K562 (cell line): Measurements from ENCODE around the gene NOTO. TPM values are rescaled to one million over a fixed set of nuclear protein-coding genes. Genes with fewer than 3 reads are reported as not detected.

Source experiments
- ATAC-seq: fragments of 200-7000 bp; cut with Tn5 transposase; 3 replicates; pipeline ENCODE4 v1.9.1; 2020; ENCODE audit warnings: moderate library complexity
- BruUV-seq: library from RNA; stranded (reverse); fragments of 400-500 nt; replicated peaks from 2 replicates; lab custom pipeline; 2021; lab: Mats Ljungman, UMichigan
- CTCF ChIA-PET: fragments of 300-600 bp; formaldehyde crosslinking; extraction: SDS; loops from one replicate; lab custom pipeline; 2021; ENCODE audit warnings: low intra/inter-chr PET ratio; lab: Yijun Ruan, JAX
- POLR2A ChIA-PET: fragments of 300-600, 350-650 bp; sonication (Branson Sonifier 250); formaldehyde crosslinking; extraction: SDS; loops from one replicate; lab custom pipeline; 2021; ENCODE audit warnings: antibody characterized with exemption, inconsistent platforms; lab: Yijun Ruan, JAX
- DNase-seq, 4 experiments: peaks; one replicate each; pipeline versions ENCODE4 v3.0.0 to v3.0.0-alpha.2; 2011 to 2018; ENCODE audit warnings: low spot score in 3 of 4, mixed read lengths in 3 of 4; ENCODE audit errors: extremely low read depth in 1 of 4
- FAIRE-seq: peaks from 2 replicates; lab custom pipeline; 2011; peaks lifted over from hg19 to GRCh38; lab: Jason Lieb, UNC
- H2AFZ ChIP-seq: 2 replicates; pipeline ENCODE4 v1.6.0; 2011; ENCODE audit warnings: low read depth, low read length, control low read depth, inconsistent platforms
- H3K27ac ChIP-seq: fragments of 200-600 bp; 3 replicates; pipeline ENCODE4 v1.8.0; 2011; ENCODE audit warnings: low read depth, mild to moderate bottlenecking, control low read depth, inconsistent platforms, low read length, moderate library complexity, mixed read lengths; ENCODE audit errors: extremely low read depth
- H3K27me3 ChIP-seq, 2 experiments: fragments of 300-600 bp in 1 of 2; 2 replicates in 1 of 2; 3 replicates in 1 of 2; pipeline versions ENCODE4 v1.6.0 to v1.8.0; 2011; ENCODE audit warnings: inconsistent platforms in 2 of 2, low read length in 2 of 2, mild to moderate bottlenecking in 1 of 2, mixed read lengths in 1 of 2, moderate library complexity in 1 of 2; ENCODE audit not compliant: control insufficient read depth in 2 of 2, insufficient read depth in 2 of 2
- H3K36me3 ChIP-seq: fragments of 300-600 bp; 3 replicates; pipeline ENCODE4 v1.8.0; 2011; ENCODE audit warnings: mild to moderate bottlenecking, low read length, inconsistent platforms; ENCODE audit not compliant: control insufficient read depth, insufficient read depth
- H3K4me1 ChIP-seq, 2 experiments: fragments of 200-600 bp in 1 of 2; replicated peaks in 1 of 2; 2 replicates in 1 of 2; 3 replicates in 1 of 2; pipeline versions ENCODE4 v1.5.1 to v1.8.0; 2011; ENCODE audit warnings: inconsistent platforms in 2 of 2, low read length in 2 of 2, mild to moderate bottlenecking in 1 of 2, mixed read lengths in 1 of 2, moderate library complexity in 1 of 2; ENCODE audit not compliant: control insufficient read depth in 2 of 2, insufficient read depth in 2 of 2
- H3K4me2 ChIP-seq: 2 replicates; pipeline ENCODE4 v1.6.1; 2011; ENCODE audit warnings: low read length, control low read depth, inconsistent platforms, mixed read lengths; ENCODE audit not compliant: insufficient read depth
- H3K4me3 ChIP-seq: fragments of 200-600 bp; sonication (generic), shearing (Covaris generic); 2 replicates; pipeline ENCODE4 v1.5.1; 2016; ENCODE audit warnings: control low read depth, inconsistent platforms
- H3K79me2 ChIP-seq: fragments of 200-600 bp; 3 replicates; pipeline ENCODE4 v1.8.0; 2011; ENCODE audit warnings: low read length, inconsistent platforms; ENCODE audit not compliant: control insufficient read depth, insufficient read depth
- H3K9ac ChIP-seq, 2 experiments: 2 replicates each; pipeline versions ENCODE4 v1.6.0 to v1.6.1; 2011; ENCODE audit warnings: low read depth in 2 of 2, low read length in 2 of 2, control low read depth in 1 of 2, inconsistent platforms in 1 of 2, mild to moderate bottlenecking in 1 of 2, mixed read lengths in 1 of 2; ENCODE audit not compliant: insufficient read depth in 1 of 2
- H3K9me1 ChIP-seq: one replicate; pipeline ENCODE4 v1.6.0; 2011; ENCODE audit warnings: inconsistent platforms, mild to moderate bottlenecking, low read length, moderate library complexity; ENCODE audit not compliant: control insufficient read depth, insufficient read depth
- H3K9me3 ChIP-seq: replicated peaks from 2 replicates; pipeline ENCODE4 v1.5.1; 2011; ENCODE audit warnings: low read depth, low read length, inconsistent platforms; ENCODE audit not compliant: control insufficient read depth, insufficient read depth
- H4K20me1 ChIP-seq: replicated peaks from 2 replicates; pipeline ENCODE4 v1.6.1; 2011; ENCODE audit warnings: low read length, inconsistent platforms, mixed read lengths; ENCODE audit not compliant: control insufficient read depth, insufficient read depth
- C11orf30 ChIP-seq: fragments of 450-650 bp; IDR thresholded peaks from 2 replicates; pipeline ENCODE4 v1.6.1; 2016; ENCODE audit warnings: low read depth, mild to moderate bottlenecking
- CHD4 ChIP-seq: fragments of 200-600 bp; sonication (generic); IDR thresholded peaks from 3 replicates; pipeline ENCODE4 v1.6.1; 2012; ENCODE audit warnings: low read depth, mild to moderate bottlenecking, mixed read lengths, low read length, inconsistent platforms; ENCODE audit not compliant: insufficient read depth, insufficient replicate concordance, poor library complexity, severe bottlenecking
- GATAD2B ChIP-seq: fragments of 450-650 bp; IDR thresholded peaks from 2 replicates; pipeline ENCODE4 v1.6.1; 2017; ENCODE audit warnings: mild to moderate bottlenecking, borderline replicate concordance
- KAT8 ChIP-seq: fragments of 450-650 bp; IDR thresholded peaks from 2 replicates; pipeline ENCODE4 v1.6.1; 2016; ENCODE audit warnings: low read depth, mild to moderate bottlenecking
- MAFG ChIP-seq: fragments of 450-650 bp; conservative IDR thresholded peaks from 2 replicates; pipeline ENCODE4 v1.6.1; 2016; ENCODE audit warnings: missing genetic modification characterization, missing compliant biosample characterization
- MAFK ChIP-seq: IDR thresholded peaks from 2 replicates; pipeline ENCODE4 v1.6.1; 2011; ENCODE audit warnings: low read length, improper control_type of control experiment
- NFE2 ChIP-seq: IDR thresholded peaks from 2 replicates; pipeline ENCODE4 v1.6.1; 2014; ENCODE audit warnings: antibody characterized with exemption, low read depth
- RBM39 ChIP-seq: fragments of 200-400 bp; formaldehyde crosslinking; optimal IDR thresholded peaks from 2 replicates; pipeline ENCODE3; 2018; ENCODE audit warnings: low read depth, low read length
- SNRNP70 ChIP-seq: fragments of 200-400 bp; formaldehyde crosslinking; optimal IDR thresholded peaks from 2 replicates; pipeline ENCODE3; 2017; ENCODE audit warnings: low read depth, low read length
- TAF9B ChIP-seq: fragments of 450-650 bp; IDR thresholded peaks from 2 replicates; pipeline ENCODE4 v1.6.1; 2018; ENCODE audit warnings: mild to moderate bottlenecking; ENCODE audit not compliant: partially characterized antibody
- U2AF1 ChIP-seq: fragments of 200-400 bp; formaldehyde crosslinking; optimal IDR thresholded peaks from 2 replicates; pipeline ENCODE3; 2017; ENCODE audit warnings: mild to moderate bottlenecking, low read depth, low read length, moderate library complexity
- ZNF274 ChIP-seq: IDR thresholded peaks from 2 replicates; pipeline ENCODE4 v1.6.1; 2011; ENCODE audit warnings: low read depth, mild to moderate bottlenecking, low read length, moderate library complexity, borderline replicate concordance
- ZNF316 ChIP-seq: fragments of 450-650 bp; IDR thresholded peaks from 2 replicates; pipeline ENCODE4 v1.6.1; 2016
- ZNF75A ChIP-seq: fragments of 450-650 bp; formaldehyde crosslinking; IDR thresholded peaks from 2 replicates; pipeline ENCODE4 v1.4.0; 2020; ENCODE audit warnings: mild to moderate bottlenecking
- WGBS: fragments of 100-300 bp; shearing (Covaris generic); methylation state at CpG from one replicate; pipeline ENCODE4 v1.1.6; 2016; ENCODE audit warnings: low coverage, mixed read lengths; ENCODE audit not compliant: insufficient coverage; ENCODE audit errors: missing lambda C conversion rate; 5-methylcytosine and 5-hydroxymethylcytosine counted together
- in situ Hi-C: fragments of 300-500 bp; cut with MboI; formaldehyde crosslinking; loops from 4 replicates; pipeline ENCODE4 v1.15.0; 2018; ENCODE audit warnings: inconsistent platforms, mixed read lengths
- intact Hi-C: fragments of 100-400 bp; cut with micrococcal nuclease; formaldehyde crosslinking; loops from 2 replicates; pipeline ENCODE4 v1.14.2; 2022
- polyA plus RNA-seq, 8 experiments: library from polyadenylated mRNA; depleted of rRNA in 4 of 8; stranded (reverse) in 5 of 8; unstranded in 3 of 8; fragments of >200 nt; fragmentation: Nextera tagmentation in 2 of 8; fragmentation: Illumina TruSeq in 1 of 8; extraction: Ambion mirVana in 2 of 8; extraction: Trizol in 1 of 8; gene quantifications; 2 replicates each; pipeline versions ENCODE4 v1.2.1 to v1.2.3, GENCODE V29; 2011 to 2014; ENCODE audit warnings: inconsistent platforms in 1 of 8, missing spikeins in 1 of 8
- total RNA-seq, 7 experiments: library from RNA; depleted of rRNA in 6 of 7; stranded (reverse); fragments of >200 nt in 6 of 7; fragmentation: Illumina TruSeq in 2 of 7; extraction: Trizol in 2 of 7; gene quantifications; 2 replicates each; pipeline versions ENCODE4 v1.2.1 to v1.2.3, GENCODE V29; 2011 to 2021; ENCODE audit warnings: low replicate concordance in 1 of 7

Gene NOTO
- total and polyA plus RNA-seq, 9 of the 15 experiments (the other 6 are each of a cell fraction or from before 2014, with no cell fraction given): not detected

- WGBS: 57% methylated on average over 3 of the region's 3 CpGs
- FAIRE-seq (no peak), ATAC-seq (no peak)
- H2AFZ ChIP-seq: no peak overlapping the region
- in situ Hi-C loops: no loop called here
- TF ChIP-seq CHD4: no peak
- no peak for TF ChIP-seq ZNF75A (CRISPR knock-in tag)
- TF ChIP-seq C11orf30: peak; percentile 69
- TF ChIP-seq MAFK: peak; percentile 41
- TF ChIP-seq ZNF274: no peak
- TF ChIP-seq SNRNP70: no peak
- TF ChIP-seq TAF9B: no peak
- TF ChIP-seq RBM39: no peak
- TF ChIP-seq KAT8: no peak
- TF ChIP-seq ZNF316: peak; percentile 78
- no peak for TF ChIP-seq U2AF1
- no peak for TF ChIP-seq GATAD2B
- peak; percentile 70 for TF ChIP-seq MAFG
- TF ChIP-seq NFE2: peak; percentile 17; the same call in 1 of the 2 replicates
- TF ChIP-seq, all 486 proteins: peak for 5
- no peak overlapping the region for H3K27ac ChIP-seq
- peaks cover 21% of the 10 kb centered on the region; the same call in 1 of the 2 replicates for H4K20me1 ChIP-seq
- intact Hi-C loops: no loop called here
- H3K4me1 ChIP-seq: peaks cover 0 to 10% of the 10 kb centered on the region in 2 experiments; a peak in 3 of 5 replicates
- BruUV-seq: no TSS peak
- no peak for DNase-seq
- CTCF ChIA-PET: no interaction called here
- H3K4me3 ChIP-seq: no peak overlapping the region
- peaks cover 39% of the 10 kb centered on the region for H3K79me2 ChIP-seq
- POLR2A ChIA-PET: interaction anchor here (1.0 to 2.3 kb wide), 4 partner anchors 8 to 13 kb away, joined by 6 to 14 read pairs (median 6); partner anchors contain the start of genes CCT7 and PRADC1
- H3K9me3 ChIP-seq: no peaks in the 10 kb centered on the region
- no peaks in the 10 kb centered on the region for H3K9me1 ChIP-seq
- H3K9ac ChIP-seq: no peak overlapping the region
- no peaks in the 10 kb centered on the region for H3K27me3 ChIP-seq
- peaks cover 95% of the 10 kb centered on the region for H3K36me3 ChIP-seq
- no peak overlapping the region for H3K4me2 ChIP-seq
These were observed 44.5 kb downstream of the NOTO start for GRCh38 chr2:73246850-73247249.
